MCF 10A (cell line): Measurements from ENCODE around the gene RMRP. TPM values are rescaled to one million over a fixed set of nuclear protein-coding genes. Genes with fewer than 3 reads are reported as not detected.
A peak's percentile ranks its signal among the peaks of the same experiment; 100 is the strongest.
"Not testable (repeated sequence)": the region's sequence is repeated elsewhere in the genome, so short reads cannot be mapped to it uniquely, and the experiment has no call there.

Experiments
- BruUV-seq: library from RNA; stranded (reverse); fragments of 400-500 nt; replicated peaks from 2 replicates; lab custom pipeline; 2021; lab: Mats Ljungman, UMichigan
- CTCF ChIA-PET: fragments of 300-600 bp; sonication (Branson Sonifier 250); formaldehyde crosslinking; extraction: SDS; loops from one replicate; lab custom pipeline; 2021; ENCODE audit warnings: antibody characterized with exemption, inconsistent platforms; lab: Yijun Ruan, JAX
- POLR2A ChIA-PET: fragments of 300-600, 350-650 bp; sonication (Branson Sonifier 250); formaldehyde crosslinking; extraction: SDS; loops from one replicate; lab custom pipeline; 2020; ENCODE audit warnings: antibody characterized with exemption, inconsistent platforms; lab: Yijun Ruan, JAX
- DNase-seq: peaks from one replicate; pipeline ENCODE4 v3.0.0-alpha.2; 2018; ENCODE audit not compliant: unreplicated experiment
- H3K27ac Mint-ChIP-seq: one replicate; pipeline ENCODE4 v1.8.0; 2022; ENCODE audit warnings: mild to moderate bottlenecking, low read depth, mixed read lengths; ENCODE audit not compliant: unreplicated experiment
- H3K27me3 Mint-ChIP-seq: one replicate; pipeline ENCODE4 v1.8.0; 2022; ENCODE audit warnings: mixed read lengths; ENCODE audit not compliant: insufficient read depth, unreplicated experiment
- H3K36me3 Mint-ChIP-seq: one replicate; pipeline ENCODE4 v1.8.0; 2022; ENCODE audit warnings: mild to moderate bottlenecking, moderate library complexity, mixed read lengths; ENCODE audit not compliant: insufficient read depth, unreplicated experiment
- H3K4me1 Mint-ChIP-seq: one replicate; pipeline ENCODE4 v1.8.0; 2022; ENCODE audit warnings: mixed read lengths; ENCODE audit not compliant: insufficient read depth, unreplicated experiment
- H3K4me3 Mint-ChIP-seq: one replicate; pipeline ENCODE4 v1.8.0; 2022; ENCODE audit warnings: mild to moderate bottlenecking, moderate library complexity, mixed read lengths; ENCODE audit not compliant: unreplicated experiment
- H3K9me3 Mint-ChIP-seq: one replicate; pipeline ENCODE4 v1.8.0; 2022; ENCODE audit warnings: mixed read lengths; ENCODE audit not compliant: unreplicated experiment
- intact Hi-C: fragments of 100-400 bp; cut with micrococcal nuclease; formaldehyde crosslinking; loops from 2 replicates; pipeline ENCODE4 v1.14.1; 2022
- total RNA-seq: library from RNA; stranded (reverse); gene quantifications from 2 replicates; pipeline ENCODE4 v1.2.3, GENCODE V29; 2022
- TF ChIP-seq, protein P1 (sequence below): fragments of 200-600 bp; IDR thresholded peaks from one replicate; pipeline ENCODE4 v1.8.0; 2022; ENCODE audit warnings: antibody characterized with exemption, mild to moderate bottlenecking; ENCODE audit not compliant: unreplicated experiment

Gene RMRP
- total RNA-seq, 1 experiment from 2014 or later, result 13,245 TPM

DNA sequence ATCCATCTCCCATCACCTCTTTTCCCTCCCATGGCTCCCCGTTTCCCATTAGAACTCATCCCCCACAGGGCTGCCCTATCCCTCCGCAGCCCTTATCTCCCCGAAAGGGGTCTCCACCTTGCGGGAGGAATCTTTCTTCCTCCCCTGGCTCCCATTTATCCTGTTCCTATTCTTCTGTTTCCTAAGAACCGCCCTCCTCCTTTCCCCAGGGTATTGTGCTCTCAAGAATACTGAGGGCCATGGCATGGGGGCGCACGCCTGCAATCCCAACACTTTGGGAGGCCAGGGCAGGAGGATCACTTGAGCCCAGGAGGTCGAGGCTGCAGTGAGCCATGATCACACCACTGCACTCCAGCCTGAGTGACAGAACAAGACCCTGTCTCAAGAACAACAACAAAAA, 40.3 kb downstream of the RMRP start:
- intact Hi-C loops, result no loop called here
- H3K27ac Mint-ChIP-seq, result no peak overlapping the region

DNA sequence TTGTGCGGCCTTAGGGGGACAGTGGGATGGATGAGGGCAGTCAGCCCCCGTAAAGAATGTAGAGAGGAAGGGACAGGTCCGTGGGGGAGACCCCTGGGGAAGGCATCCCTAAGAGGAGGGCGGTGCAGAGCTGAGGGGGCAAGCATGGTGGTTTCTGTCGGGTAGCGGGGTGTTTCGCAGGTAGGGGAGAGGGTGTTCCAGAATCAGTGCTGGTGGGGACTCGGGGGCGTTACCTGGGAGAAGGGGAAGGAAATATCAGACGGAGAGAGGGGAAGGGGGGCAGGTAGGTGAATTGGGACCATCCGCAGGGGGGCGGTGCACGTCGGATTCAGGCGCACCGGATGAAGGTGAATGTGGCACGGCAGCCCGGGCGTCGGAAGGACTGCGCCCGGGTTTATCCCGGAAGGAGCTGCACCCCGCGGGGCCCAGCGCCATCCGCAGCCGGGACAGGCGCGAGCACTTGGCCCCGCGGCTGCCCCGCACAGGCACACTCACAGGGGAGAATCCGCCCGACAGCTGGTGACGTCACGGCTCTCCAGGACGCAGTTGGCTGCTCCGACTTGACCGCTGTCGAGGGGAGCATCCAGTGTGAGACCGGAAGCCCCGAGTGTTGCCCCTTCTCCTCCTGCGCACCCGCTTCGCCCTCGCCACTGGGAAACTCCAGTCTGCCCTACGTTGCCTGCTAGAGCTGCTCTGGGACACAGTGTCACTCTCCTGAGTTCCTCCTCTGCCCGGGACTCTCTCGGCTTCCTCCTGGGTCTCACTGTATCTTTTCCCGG, 40.9 kb downstream of the RMRP start:
- peak; percentile 3 for DNase-seq
- intact Hi-C loops, result no loop called here
- CTCF ChIA-PET, result no interaction called here

More for the DNA sequence above, 40.3 kb downstream of the RMRP start:
- POLR2A ChIA-PET, result no interaction called here
- Mint-ChIP-seq H3K36me3 (no peaks in the 10 kb centered on the region), H3K4me3 (no peak overlapping the region), H3K27me3 (peaks cover 48% of the 10 kb centered on the region), H3K9me3 (no peaks in the 10 kb centered on the region), H3K4me1 (no peaks in the 10 kb centered on the region)
- no peak for DNase-seq
- TF ChIP-seq, protein P1, sequence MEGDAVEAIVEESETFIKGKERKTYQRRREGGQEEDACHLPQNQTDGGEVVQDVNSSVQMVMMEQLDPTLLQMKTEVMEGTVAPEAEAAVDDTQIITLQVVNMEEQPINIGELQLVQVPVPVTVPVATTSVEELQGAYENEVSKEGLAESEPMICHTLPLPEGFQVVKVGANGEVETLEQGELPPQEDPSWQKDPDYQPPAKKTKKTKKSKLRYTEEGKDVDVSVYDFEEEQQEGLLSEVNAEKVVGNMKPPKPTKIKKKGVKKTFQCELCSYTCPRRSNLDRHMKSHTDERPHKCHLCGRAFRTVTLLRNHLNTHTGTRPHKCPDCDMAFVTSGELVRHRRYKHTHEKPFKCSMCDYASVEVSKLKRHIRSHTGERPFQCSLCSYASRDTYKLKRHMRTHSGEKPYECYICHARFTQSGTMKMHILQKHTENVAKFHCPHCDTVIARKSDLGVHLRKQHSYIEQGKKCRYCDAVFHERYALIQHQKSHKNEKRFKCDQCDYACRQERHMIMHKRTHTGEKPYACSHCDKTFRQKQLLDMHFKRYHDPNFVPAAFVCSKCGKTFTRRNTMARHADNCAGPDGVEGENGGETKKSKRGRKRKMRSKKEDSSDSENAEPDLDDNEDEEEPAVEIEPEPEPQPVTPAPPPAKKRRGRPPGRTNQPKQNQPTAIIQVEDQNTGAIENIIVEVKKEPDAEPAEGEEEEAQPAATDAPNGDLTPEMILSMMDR, result no peak
- CTCF ChIA-PET, result interaction anchor here (0.6 kb wide), 1 partner anchor 90 kb away, joined by 4 read pairs; no protein-coding TSS in a partner anchor
- BruUV-seq, result no TSS peak

DNA sequence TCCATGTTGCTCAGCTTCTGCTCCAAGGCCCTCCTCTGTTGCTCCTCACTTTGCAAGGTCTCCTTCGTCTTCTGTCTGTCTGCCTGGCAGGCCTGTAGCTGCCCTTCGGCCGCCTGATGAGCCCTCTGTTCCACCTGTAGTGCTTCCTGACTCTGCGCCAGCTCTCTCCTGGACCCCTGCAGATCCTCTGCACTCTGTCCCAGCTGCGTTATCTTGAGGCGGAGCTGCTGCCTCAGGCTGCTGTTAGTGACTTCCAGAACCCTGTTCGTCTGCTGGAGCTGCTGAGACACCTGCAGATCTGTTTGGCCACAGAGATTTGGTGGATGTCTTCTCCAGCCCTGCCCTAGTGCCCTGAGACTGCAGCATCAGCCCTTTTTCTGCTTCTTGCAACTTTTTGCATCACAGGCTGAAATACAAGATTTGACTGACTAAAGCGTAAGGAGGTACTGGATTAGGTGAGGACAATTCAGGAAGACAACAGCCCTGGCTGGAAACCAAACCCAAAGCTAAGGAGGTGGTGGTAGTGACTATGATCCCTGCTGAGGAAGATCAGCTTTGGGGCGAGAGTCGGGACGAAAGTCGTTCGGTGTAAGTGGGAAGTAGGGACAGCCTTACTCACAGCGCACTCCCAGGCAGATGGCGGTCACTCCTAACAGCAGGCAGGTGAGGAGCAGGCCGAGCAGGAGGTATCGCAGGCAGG, 41.7 kb downstream of the RMRP start:
- Mint-ChIP-seq H3K27me3 (peaks cover 48% of the 10 kb centered on the region), H3K4me3 (peak overlapping the region; percentile 15), H3K9me3 (no peaks in the 10 kb centered on the region), H3K4me1 (no peaks in the 10 kb centered on the region), H3K36me3 (no peaks in the 10 kb centered on the region), H3K27ac (no peak overlapping the region)
- TF ChIP-seq, protein P1, result no peak
- no TSS peak for BruUV-seq
- ChIA-PET POLR2A (interaction anchor here (0.7 to 1.0 kb wide), 3 partner anchors 12 to 242 kb away, joined by 3 to 4 read pairs (median 4); no protein-coding TSS in a partner anchor), CTCF (interaction anchor here (0.6 to 2.2 kb wide), 3 partner anchors 10 to 31 kb away, joined by 3 to 14 read pairs (median 8); no protein-coding TSS in a partner anchor)
- intact Hi-C loops, result no loop called here
- no peak for DNase-seq

More for the DNA sequence above, 40.9 kb downstream of the RMRP start:
- no TSS peak for BruUV-seq
- H3K27me3 Mint-ChIP-seq, result peaks cover 48% of the 10 kb centered on the region
- H3K36me3 Mint-ChIP-seq, result no peaks in the 10 kb centered on the region
- POLR2A ChIA-PET, result interaction anchor here (0.7 kb wide), 1 partner anchor 241 kb away, joined by 3 read pairs; no protein-coding TSS in a partner anchor
- H3K9me3 Mint-ChIP-seq, result no peaks in the 10 kb centered on the region
- H3K4me3 Mint-ChIP-seq, result peak overlapping the region; percentile 15
- H3K4me1 Mint-ChIP-seq, result no peaks in the 10 kb centered on the region
- no peak overlapping the region for H3K27ac Mint-ChIP-seq
- TF ChIP-seq, protein P1, result no peak

- Mint-ChIP-seq H3K27ac (no peak overlapping the region), H3K36me3 (peaks cover 20% of the 10 kb centered on the region), H3K27me3 (peaks cover 46% of the 10 kb centered on the region), H3K4me1 (no peaks in the 10 kb centered on the region), H3K9me3 (no peaks in the 10 kb centered on the region), H3K4me3 (no peak overlapping the region)
- no peak for DNase-seq
- ChIA-PET POLR2A (interaction anchor here (0.7 to 1.1 kb wide), 3 partner anchors 33 to 123 kb away, joined by 3 to 4 read pairs (median 4); partner anchors contain the start of gene RUSC2), CTCF (interaction anchor here (0.6 to 3.2 kb wide), 8 partner anchors 8 to 455 kb away, joined by 3 to 24 read pairs (median 4); no protein-coding TSS in a partner anchor)
- TF ChIP-seq, protein P1, result no peak
- BruUV-seq, result no TSS peak
- intact Hi-C loops, result no loop called here
These were observed 45.0 kb downstream of the RMRP start for GRCh38 chr9:35612843-35613242.

DNA sequence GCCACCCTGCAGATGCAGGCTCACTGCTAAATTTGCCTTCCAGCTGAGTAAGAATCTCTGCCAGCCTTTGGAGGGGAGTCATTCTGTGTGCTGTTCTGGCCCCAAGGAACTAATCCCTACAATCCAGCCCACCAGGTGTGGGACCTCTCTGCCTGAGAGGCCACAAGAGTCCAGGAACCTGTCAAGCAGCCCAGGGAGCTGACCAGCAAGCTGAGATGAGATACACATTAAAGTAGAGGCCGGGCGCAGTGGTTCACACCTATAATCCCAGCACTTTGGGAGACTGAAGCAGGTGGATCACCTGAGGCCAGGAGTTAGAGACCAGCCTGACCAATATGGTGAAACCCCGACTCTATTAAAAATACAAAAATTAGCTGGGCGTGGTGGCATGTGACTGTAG, 45.8 kb downstream of the RMRP start:
- H3K4me3 Mint-ChIP-seq, H3K27ac Mint-ChIP-seq, BruUV-seq, H3K9me3 Mint-ChIP-seq, H3K4me1 Mint-ChIP-seq, DNase-seq, intact Hi-C loops: not testable (repeated sequence)
- ChIA-PET POLR2A (interaction anchor here (1.1 kb wide), 2 partner anchors 34 to 122 kb away, joined by 3 to 4 read pairs; partner anchors contain the start of gene RUSC2), CTCF (interaction anchor here (0.6 to 3.2 kb wide), 11 partner anchors 8 to 565 kb away, joined by 3 to 24 read pairs (median 5); partner anchors contain the start of genes CCDC107 and RMRP)
- H3K27me3 Mint-ChIP-seq, result peaks cover 38% of the 10 kb centered on the region
- peaks cover 21% of the 10 kb centered on the region for H3K36me3 Mint-ChIP-seq
